NCI-H446 treated with DMSO at 0.1 percent for 48 hours (cell line): ENCODE results near the gene HLA-DOA.

Experiments
- DNase-seq: peaks from one replicate; lab custom pipeline; 2025; lab: John Stamatoyannopoulos, UW

The HLA-DOA gene

GRCh38 chr6:33017018-33017417, 7.6 kb upstream of the HLA-DOA start:
- no peak for DNase-seq

DNA sequence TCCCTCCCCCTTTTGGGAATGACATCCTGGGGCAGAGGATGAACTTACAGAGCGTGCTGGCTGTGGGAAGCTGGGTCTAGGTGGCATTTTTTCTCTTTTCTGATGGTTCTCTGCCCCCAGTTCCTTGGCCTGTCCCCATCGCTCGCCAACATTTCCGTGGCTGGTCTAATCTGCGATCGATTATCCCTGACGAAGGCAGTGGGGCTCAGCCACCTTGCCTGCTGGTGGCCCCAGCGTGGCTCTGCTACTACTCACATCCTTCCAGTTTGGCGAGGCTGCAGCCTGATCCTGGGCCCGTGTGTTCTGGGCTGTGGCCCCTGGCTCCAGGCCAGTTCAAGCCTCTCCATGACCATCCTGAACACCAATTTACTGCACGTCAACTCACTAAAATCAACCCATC, 6.4 kb upstream of the HLA-DOA start:
- DNase-seq, result no peak

GRCh38 chr6:33014841-33015634, 5.6 kb upstream of the HLA-DOA start:
- peak; percentile 39 for DNase-seq

GRCh38 chr6:33013608-33014007, 4.2 kb upstream of the HLA-DOA start:
- no peak for DNase-seq

DNA sequence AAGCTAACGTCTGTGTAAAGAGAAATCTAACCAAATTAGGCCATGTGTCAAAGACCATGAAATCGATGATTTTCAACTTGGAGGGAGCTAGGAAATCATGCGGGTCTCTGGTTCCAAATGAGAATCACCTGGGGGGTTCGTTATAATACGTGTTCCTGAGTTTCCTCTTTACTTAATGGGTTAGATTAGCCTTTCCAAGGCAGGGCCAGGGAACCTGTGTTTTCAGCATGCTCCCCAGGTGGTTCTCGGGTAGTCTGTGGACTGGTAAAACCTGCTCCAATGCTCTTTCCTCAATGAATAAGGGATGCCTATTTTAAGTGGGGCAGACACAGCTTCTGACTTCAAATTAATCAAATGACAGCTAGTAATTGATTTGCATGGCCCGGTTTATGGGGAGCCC, 965 bp upstream of the HLA-DOA start:
- DNase-seq, result no peak

DNA sequence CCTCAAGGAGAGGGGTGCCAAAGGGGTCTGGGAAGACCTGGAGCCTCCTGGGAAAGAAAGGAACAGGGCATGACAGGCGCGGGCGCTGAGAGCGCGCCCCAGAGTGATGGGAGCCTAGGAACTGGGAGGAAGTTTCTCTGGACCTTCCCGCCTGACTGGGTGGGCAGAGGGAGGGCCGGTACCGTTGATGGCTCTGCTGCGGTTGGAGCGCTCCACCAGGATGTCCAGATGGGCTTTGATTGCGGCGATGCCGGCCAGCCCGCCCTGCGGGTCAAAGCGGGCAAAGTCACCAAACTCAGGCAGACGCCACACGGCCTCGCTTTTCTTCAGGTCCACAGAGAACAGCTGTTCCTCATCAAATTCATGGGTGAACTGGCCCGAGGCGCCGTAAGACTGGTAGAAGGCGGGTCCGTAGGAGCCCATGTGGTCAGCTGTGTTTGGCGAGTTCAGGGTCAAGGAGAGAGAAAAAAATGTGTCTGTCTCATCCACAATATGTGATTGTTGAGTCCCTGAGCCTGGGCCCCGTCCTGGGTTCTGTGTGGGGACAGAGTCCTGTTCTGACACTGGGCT, 1.5 kb downstream of the HLA-DOA start:
- no peak for DNase-seq

DNA sequence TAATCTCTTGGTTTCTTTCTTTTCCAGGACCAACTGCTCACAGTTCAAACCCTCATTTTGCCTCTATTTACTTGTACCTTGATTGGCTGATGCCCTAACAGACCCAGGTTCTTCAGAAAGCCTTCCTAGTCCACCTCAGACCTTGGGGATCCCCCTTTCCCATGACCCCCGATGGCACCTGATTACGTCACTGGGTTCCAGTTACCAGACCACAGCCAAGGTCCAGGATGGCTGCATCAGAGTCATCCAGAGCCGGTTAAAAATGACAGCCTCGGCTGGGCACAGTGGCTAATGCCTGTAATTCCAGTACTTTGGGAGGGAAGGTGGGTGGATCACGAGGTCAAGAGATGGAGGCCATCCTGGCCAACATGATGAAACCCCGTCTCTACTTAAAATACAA, 4.5 kb downstream of the HLA-DOA start:
- no peak for DNase-seq

DNA sequence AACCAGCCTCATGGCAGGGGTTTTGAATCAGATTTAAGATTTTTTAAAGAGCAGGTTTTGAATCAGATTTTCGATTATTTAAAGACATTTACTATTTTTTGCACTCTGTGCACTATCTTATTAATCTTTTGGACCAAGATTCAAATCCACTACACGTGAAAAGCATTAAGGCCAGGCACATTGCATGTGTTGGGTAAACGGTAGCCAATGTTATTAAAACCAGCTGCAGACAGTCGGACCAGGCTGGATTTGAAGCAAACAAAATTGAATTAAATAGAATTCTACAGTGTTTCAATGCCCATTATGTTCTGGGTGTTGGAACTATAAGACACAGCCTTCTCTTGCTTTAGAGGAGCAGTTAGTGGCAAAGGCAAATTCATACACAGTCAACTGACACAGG, 7.7 kb downstream of the HLA-DOA start:
- DNase-seq, result no peak

DNA sequence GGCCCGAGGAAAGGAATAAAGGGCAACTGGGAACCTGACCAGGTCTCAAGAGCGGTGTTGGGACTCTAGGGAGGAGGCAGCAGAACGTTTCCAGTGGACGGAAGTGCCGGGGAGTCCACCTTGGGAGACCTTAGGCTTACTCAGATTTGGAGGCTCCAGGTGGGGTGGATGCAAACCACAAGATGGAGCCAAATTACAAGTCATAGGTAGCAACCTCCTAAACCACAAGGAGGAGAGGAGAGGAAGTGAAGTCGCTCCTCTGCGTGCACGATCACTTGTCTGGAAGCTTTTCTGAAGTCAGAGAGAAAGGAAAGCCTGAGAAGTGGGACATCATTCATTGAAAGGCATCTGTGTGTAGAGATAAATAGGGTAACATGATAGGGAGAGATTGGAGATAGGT, 9.3 kb downstream of the HLA-DOA start:
- DNase-seq, result no peak

GRCh38 chr6:32995448-32995847, 13.9 kb downstream of the HLA-DOA start:
- DNase-seq, result no peak

GRCh38 chr6:32993363-32993973, 15.9 kb downstream of the HLA-DOA start:
- DNase-seq, result no peak

DNA sequence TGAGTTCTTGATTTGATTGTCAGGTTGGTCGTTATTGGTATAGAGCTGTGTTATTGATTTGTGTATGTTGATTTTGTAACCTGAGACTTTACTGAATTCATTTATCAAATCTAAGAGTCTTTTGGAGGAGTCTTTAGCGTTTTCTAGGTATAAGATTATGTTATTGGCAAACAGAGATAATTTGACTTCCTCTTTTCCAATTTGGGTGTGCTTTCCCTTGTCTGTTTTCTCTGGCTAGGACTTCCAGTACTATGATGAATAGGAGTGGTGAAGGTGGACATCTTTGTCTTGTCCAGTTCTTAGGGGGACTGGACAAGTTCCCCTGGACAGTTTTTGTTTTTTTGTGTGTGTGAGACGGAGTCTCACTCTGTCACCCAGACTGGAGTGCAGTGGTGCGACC, 17.4 kb downstream of the HLA-DOA start:
- no peak for DNase-seq

- DNase-seq, result no peak
These were observed 20.0 kb downstream of the HLA-DOA start for GRCh38 chr6:32989368-32989767.

- peak; percentile 69 for DNase-seq
These were observed 24.6 kb downstream of the HLA-DOA start for GRCh38 chr6:32984622-32985389.

- DNase-seq, result no peak
These were observed 25.3 kb downstream of the HLA-DOA start for GRCh38 chr6:32983964-32984621.

- no peak for DNase-seq
These were observed 25.9 kb downstream of the HLA-DOA start for GRCh38 chr6:32983493-32983848.

DNA sequence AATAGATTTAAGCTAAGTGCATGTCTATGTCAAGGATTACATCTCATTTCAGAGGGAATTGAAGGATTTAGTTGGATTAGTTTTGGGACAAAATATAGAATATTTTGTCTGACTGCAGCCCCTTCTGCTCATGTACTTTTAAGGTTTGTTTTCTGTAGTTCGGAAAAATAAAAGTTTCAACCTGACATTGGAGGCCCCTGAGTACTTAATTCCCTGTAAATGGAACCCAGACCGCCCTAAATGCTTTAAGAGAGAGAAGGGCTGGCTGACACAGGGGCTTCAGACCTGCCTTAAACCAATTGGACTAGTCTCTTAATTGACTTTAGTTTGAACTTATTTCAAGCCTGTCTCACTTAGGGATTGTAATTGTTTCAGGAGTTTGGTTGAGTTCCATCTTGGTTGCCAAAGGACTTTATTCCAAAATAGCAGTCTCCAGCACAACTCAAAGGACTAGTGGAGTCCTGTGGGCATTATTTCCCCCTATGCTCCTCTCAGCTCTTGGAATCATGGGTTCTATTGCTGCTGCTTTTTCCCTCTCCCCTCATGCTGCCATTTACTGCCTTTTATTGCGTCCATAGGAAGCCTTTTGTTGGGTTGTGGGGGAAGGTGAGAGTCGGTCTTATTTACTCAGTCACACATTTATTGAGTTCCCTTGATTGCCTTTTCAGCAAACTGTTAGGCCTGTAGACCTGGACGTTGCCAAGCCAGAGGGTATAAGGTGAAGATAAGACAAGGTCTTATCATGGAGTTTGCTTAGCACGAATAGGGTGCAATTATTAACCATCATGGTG, 26.5 kb downstream of the HLA-DOA start:
- DNase-seq, result no peak

- no peak for DNase-seq
These were observed 27.2 kb downstream of the HLA-DOA start for GRCh38 chr6:32982084-32982701.

GRCh38 chr6:32980488-32981038, 28.8 kb downstream of the HLA-DOA start:
- no peak for DNase-seq

DNA sequence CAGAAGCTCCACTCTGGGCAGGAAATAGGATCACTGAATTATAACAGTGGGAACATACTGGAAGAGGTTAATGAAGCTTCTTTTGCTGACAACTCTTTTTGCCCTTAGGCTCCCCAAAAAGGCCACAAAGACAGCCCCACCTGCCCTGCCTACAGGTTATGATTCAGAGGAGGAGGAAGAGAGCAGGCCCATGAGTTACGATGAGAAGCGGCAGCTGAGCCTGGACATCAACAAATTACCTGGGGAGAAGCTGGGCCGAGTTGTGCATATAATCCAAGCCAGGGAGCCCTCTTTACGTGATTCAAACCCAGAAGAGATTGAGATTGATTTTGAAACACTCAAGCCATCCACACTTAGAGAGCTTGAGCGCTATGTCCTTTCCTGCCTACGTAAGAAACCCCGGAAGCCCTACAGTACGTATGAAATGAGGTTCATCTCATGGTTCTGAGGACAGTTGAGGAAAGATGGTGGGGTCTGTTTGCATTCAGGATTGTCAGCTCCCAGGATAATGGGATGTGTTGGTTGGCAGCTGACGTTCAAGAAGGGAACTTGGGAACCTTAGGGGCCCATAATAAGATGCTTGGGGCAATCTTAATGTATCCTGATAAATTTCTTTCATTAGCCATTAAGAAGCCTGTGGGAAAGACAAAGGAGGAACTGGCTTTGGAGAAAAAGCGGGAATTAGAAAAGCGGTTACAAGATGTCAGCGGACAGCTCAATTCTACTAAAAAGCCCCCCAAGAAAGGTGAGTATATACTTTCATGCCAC, 29.5 kb downstream of the HLA-DOA start:
- no peak for DNase-seq
